NCI-H2227 (cell line): Measurements from ENCODE around the gene PDK2.

Source experiments
- DNase-seq: peaks from one replicate; lab custom pipeline; 2025; ENCODE audit not compliant: unreplicated experiment; lab: John Stamatoyannopoulos, UW

The PDK2 gene

GRCh38 chr17:50078430-50078829 is 16.7 kb upstream of the PDK2 start:
- DNase-seq = no peak

- DNase-seq = peak; percentile 27
Measured at GRCh38 chr17:50079334-50080095, 15.6 kb upstream of the PDK2 start.

DNA sequence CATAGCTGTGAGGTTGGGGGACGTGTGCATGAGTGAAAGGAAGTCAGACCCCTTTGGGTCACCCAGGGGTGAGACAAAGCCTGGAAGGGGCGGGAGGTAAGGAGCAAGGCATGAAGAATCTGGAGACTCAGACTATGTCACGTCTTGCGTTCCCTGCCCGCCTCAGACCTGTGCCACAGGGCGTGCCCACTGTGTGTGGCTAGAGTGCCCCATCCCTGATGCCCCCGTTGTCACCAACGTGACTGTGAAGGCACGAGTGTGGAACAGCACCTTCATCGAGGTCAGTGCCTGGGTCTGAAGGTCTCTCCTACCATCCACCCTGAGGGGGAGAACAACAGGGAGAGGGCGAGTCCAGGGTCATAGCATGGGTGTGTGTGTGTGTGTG is 15.1 kb upstream of the PDK2 start:
- no peak for DNase-seq

DNA sequence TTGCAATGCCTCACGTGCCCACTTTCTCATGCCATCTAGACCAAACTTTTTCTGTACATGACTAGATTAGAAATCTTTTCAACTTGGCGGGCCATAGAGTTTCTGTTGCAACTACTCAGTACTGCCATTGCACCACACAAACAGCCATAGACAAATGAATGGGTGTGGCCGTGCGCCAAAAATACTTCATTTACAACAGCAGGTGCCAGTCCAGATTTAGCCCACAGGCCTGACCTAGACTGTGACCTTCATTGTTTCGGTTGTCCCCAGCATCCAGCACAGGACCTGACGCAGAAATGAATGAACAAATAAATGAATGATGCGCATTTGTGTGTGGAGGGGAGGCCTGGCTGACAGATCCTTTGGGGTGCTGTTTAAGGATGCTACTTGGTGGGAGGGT is 14.3 kb upstream of the PDK2 start:
- DNase-seq = no peak

DNA sequence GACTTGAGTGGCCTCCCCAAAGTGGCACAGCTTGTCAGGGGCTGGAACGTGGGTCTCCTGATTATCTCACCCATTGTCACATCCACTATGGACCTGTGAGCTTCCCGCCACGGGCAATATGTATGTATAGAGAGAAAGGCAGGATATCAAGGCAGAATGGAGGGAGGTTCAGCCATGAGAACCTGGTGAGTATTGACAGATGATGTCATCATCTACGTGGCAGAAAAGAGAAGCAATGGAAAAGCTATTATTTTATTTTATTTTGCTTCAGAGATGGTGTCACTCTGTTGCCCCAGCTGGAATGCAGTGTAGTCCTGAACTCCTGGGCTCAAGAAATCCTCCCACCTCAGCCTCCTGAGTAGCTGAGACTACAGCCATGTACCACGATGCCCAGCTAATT is 13.4 kb upstream of the PDK2 start:
- no peak for DNase-seq

DNA sequence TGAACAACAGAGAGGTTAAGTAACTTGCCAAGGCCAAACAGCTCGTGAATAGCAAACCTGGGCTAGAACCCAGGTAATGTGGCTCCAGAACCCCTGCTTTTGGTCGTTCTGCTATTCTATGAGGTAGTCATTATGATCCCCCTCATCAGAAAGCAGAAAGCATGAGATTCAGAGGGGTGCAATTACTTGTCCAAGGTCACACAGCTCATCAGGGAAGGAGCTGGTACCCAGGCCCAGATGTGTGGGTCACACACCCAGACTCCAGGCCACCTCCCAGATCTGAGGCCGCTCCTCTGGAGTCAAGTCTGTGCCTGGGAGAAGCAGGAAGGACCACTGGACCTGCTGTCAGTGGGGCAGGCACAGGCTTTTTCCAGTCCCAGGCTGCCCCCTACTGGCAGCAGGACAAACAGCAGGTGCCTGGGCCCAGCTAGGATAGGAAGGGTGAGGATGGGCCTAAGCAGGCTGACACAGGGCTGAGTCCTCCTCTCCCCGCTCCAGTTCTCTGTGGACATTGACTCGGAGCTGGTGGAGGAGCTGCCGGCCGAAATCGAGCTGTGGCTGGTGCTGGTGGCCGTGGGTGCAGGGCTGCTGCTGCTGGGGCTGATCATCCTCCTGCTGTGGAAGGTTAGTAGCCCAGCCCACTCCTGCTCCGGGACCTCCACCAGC is 7.8 kb upstream of the PDK2 start:
- peak; percentile 78 for DNase-seq

- no peak for DNase-seq
Measured at GRCh38 chr17:50087912-50088405, 7.2 kb upstream of the PDK2 start.

DNA sequence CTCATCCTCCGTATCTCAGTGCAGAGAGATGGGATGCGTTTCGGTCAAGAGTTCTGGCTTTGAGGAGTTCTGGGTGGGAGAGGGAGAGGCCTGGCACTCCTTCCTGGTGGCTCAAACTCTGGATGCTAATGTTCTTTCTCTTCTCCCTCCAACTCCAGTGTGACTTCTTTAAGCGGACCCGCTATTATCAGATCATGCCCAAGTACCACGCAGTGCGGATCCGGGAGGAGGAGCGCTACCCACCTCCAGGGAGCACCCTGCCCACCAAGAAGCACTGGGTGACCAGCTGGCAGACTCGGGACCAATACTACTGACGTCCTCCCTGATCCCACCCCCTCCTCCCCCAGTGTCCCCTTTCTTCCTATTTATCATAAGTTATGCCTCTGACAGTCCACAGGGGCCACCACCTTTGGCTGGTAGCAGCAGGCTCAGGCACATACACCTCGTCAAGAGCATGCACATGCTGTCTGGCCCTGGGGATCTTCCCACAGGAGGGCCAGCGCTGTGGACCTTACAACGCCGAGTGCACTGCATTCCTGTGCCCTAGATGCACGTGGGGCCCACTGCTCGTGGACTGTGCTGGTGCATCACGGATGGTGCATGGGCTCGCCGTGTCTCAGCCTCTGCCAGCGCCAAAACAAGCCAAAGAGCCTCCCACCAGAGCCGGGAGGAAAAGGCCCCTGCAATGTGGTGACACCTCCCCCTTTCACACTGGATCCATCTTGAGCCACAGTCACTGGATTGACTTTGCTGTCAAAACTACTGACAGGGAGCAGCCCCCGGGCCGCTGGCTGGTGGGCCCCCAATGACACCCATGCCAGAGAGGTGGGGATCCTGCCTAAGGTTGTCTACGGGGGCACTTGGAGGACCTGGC is 6.0 kb upstream of the PDK2 start:
- DNase-seq = no peak

- DNase-seq = no peak
Measured at GRCh38 chr17:50090071-50090470, 5.1 kb upstream of the PDK2 start.

- no peak for DNase-seq
Measured at GRCh38 chr17:50090971-50091917, 3.9 kb upstream of the PDK2 start.

DNA sequence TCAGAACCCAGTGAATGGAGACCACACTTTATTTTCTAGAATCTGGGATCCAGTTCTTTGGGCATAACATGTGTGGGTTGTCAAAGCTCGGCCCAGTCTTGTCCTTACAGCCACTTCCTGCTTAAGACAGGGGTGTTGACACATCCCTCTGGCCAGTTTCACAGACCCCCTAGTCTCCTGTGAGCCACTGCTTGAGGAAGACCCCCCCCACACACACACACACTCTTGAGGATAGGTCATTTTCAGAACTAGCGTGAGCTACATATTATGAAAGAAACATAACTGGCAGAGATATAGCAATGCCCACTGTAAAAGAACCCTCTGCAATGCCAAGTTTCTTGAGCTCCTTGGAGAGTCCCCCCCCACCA is 3.2 kb upstream of the PDK2 start:
- DNase-seq = no peak

- no peak for DNase-seq
Measured at GRCh38 chr17:50093246-50093645, 1.9 kb upstream of the PDK2 start.

DNA sequence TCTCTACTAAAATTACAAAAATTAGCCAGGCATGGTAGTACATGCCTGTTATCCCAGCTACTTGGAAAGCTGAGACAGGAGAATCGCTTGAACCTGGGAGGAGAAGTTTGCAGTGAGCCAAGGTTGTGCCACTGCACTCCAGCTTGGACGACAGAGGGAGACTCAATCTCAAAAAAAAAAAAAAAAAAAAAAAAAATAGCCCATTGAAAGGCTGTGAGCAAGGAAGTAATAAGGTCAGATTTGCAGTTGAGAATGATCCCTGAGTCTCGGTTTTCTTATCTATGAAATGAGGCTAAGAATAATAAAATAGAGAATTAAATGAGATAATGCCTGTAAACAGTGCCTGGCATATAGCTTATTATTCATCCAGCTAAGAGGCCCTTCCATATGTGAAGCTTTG is 1.3 kb upstream of the PDK2 start:
- DNase-seq = no peak

DNA sequence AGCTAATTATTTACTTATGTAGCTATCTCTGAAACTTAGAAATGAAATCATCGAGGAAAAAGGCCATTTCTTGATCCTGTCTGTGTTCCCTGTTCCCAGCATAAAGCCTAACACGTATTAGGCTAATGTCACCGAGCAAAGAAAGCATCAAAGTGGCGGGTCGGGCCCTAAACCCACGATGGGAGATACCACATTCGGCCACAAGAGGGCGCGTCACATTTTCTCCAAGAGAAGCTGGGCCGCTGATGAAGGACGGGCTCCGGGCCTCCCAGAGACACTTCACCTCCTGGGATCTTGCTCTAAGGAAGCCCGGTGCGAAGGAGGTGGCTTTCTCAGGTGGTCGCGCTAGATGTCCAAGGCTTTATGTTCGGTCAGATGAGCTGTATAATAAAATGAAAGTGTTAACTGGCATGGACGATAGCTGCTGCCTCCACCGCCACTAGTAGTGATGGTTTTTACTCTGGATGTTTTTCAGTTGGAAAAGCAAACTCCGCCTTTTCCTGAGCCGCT is 853 bp upstream of the PDK2 start:
- peak; percentile 94 for DNase-seq

DNA sequence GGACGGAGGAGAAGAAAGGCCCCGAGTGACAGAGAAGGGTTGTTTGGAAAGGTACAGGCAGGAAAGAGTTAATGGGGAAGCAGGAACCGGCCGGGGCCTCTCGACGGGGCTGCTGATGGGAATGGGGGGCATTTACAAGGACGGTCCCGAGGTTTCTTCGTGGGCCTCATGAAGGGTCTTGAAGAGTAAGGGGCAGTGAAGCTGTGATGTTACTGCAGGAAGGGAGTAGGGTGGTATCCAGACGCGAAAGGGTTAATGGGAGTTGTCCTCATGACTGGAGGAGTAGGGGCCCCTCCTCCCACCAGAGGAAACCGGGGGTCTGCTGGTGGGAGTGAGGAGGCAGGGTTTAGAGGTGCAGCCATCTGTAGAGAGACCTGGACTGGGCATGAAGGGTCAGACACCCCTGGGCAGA is 481 bp downstream of the PDK2 start:
- DNase-seq = peak; percentile 55

- DNase-seq = no peak
Measured at GRCh38 chr17:50096092-50096491, 941 bp downstream of the PDK2 start.

DNA sequence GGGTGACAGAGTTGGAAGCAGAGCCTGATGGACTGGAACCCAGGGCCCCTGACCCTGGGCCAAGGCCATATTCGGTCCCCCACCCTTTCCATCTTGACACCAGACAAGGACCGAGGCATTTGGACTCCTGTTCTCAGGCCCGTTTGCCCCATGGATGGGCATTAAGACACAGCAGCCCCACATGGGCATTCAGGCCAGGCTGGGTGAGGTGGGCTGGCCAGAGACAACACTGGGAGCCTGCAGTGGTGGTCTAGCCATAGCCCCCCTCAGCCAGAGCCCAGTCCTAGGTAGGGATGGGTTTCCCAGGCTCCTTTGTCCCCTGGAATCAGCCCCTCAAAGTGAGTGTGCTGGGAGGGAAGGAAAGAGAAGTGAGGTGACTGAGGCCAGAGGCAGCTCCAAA is 1.6 kb downstream of the PDK2 start:
- no peak for DNase-seq

DNA sequence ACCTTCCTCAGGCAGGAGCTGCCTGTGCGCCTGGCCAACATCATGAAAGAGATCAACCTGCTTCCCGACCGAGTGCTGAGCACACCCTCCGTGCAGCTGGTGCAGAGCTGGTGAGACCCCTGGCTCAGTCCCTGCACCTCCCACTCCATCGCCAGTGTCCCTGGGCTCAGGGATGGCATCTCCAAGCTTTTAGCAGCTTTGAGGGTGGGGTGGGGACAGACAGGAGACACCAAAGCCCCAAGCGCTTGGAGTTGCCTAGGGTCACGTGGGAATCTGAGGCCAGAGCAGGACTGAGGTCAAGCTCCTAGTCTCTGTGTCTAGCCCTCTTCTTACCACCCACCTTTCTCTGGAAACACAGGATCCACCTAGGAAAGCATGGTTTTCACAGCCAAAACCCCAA is 2.3 kb downstream of the PDK2 start:
- no peak for DNase-seq

- no peak for DNase-seq
Measured at GRCh38 chr17:50097926-50098325, 2.8 kb downstream of the PDK2 start.

- DNase-seq = no peak
Measured at GRCh38 chr17:50098583-50098982, 3.4 kb downstream of the PDK2 start.
